Breast epithelium (tissue), 4 donors: ENCODE results near the gene RNF166. TPM values are rescaled to one million over a fixed set of nuclear protein-coding genes. Genes with fewer than 3 reads are reported as not detected.

Source experiments
- DNase-seq, 2 donors: peaks; one replicate each; pipeline ENCODE4 v3.0.0-alpha.2; 2019; ENCODE audit warnings: low spot score in 2 of 2
- H3K27ac ChIP-seq, 2 donors: fragments of 200-600 bp; sonication (generic) in 1 of 2; one replicate each; pipeline ENCODE4 v1.5.1; 2016 to 2019; ENCODE audit warnings: mild to moderate bottlenecking in 1 of 2
- H3K27me3 ChIP-seq, 2 donors: fragments of 200-600 bp; sonication (generic) in 1 of 2; one replicate each; pipeline versions ENCODE4 v1.5.1 to v1.6.0; 2017 to 2019; ENCODE audit warnings: control low read depth in 1 of 2, mild to moderate bottlenecking in 1 of 2
- H3K36me3 ChIP-seq: fragments of 200-600 bp; one replicate; pipeline ENCODE4 v1.5.1; 2019
- H3K4me1 ChIP-seq, 2 donors: fragments of 200-600 bp; sonication (generic); one replicate each; pipeline ENCODE4 v1.5.1; 2016 to 2019; ENCODE audit warnings: control low read depth in 1 of 2
- H3K4me3 ChIP-seq, 3 donors: fragments of 200-600 bp; sonication (generic); 1 replicate in 2 of 3; 2 replicates in 1 of 3; pipeline ENCODE4 v1.5.1; 2016 to 2019; ENCODE audit warnings: mild to moderate bottlenecking in 3 of 3, moderate library complexity in 2 of 3
- H3K9me3 ChIP-seq, 2 donors: fragments of 200-600 bp; sonication (generic) in 1 of 2; one replicate each; pipeline ENCODE4 v1.5.1; 2016 to 2019; ENCODE audit warnings: control low read depth in 1 of 2
- CTCF ChIP-seq, 3 donors: fragments of 450-650 bp; IDR thresholded peaks; one replicate each; pipeline ENCODE4 v1.5.1; 2016 to 2017; ENCODE audit warnings: antibody characterized with exemption in 3 of 3, mild to moderate bottlenecking in 3 of 3, moderate library complexity in 3 of 3
- POLR2A ChIP-seq: fragments of 450-650 bp; IDR thresholded peaks from one replicate; pipeline ENCODE4 v1.6.1; 2016; ENCODE audit warnings: antibody characterized with exemption, mild to moderate bottlenecking, moderate library complexity
- POLR2AphosphoS5 ChIP-seq, 3 donors: sonication (generic); formaldehyde crosslinking; IDR thresholded peaks; one replicate each; pipeline ENCODE4 v1.6.1; 2017; ENCODE audit warnings: antibody characterized with exemption in 3 of 3
- intact Hi-C: fragments of 100-400 bp; cut with DNase I; formaldehyde crosslinking; loops from one replicate; pipeline ENCODE4 v1.15.1; 2023; ENCODE audit warnings: low total_unique reads
- total RNA-seq, 3 donors: library from RNA; depleted of rRNA; stranded (reverse); fragments of >200 nt; gene quantifications; one replicate each; pipeline ENCODE4 v1.1.0, GENCODE V29; 2016

RNF166 gene
- total RNA-seq, 3 donors from 2014 or later = 19.2 to 22.0 (median 21.9) TPM

GRCh38 chr16:88701581-88702370 lies 4.4 kb downstream of the RNF166 start:
- DNase-seq = no peak
- no peaks in the 10 kb centered on the region for H3K9me3 ChIP-seq
- no peaks in the 10 kb centered on the region for H3K36me3 ChIP-seq
- peak overlapping the region; percentile 25 to 79 for H3K27ac ChIP-seq
- H3K27me3 ChIP-seq = no peaks in the 10 kb centered on the region
- H3K4me3 ChIP-seq = peak overlapping the region in 2 of 3 donors; percentile 11 to 39
- intact Hi-C loops = loop anchor here (10.0 kb wide), 1 partner anchor 713 kb away; no protein-coding TSS in a partner anchor
- TF ChIP-seq POLR2A = no peak
- TF ChIP-seq POLR2AphosphoS5 (IDR thresholded peaks at IDR 0.05) = no peak
- TF ChIP-seq CTCF (IDR thresholded peaks at IDR 0.05) = no peak
- peaks cover 7% of the 10 kb centered on the region in 2 donors for H3K4me1 ChIP-seq

GRCh38 chr16:88700636-88701482 lies 5.3 kb downstream of the RNF166 start:
- H3K27me3 ChIP-seq = no peaks in the 10 kb centered on the region
- peak overlapping the region; percentile 25 to 79 for H3K27ac ChIP-seq
- H3K9me3 ChIP-seq = no peaks in the 10 kb centered on the region
- intact Hi-C loops = loop anchor here (10.0 kb wide), 1 partner anchor 714 kb away; no protein-coding TSS in a partner anchor
- H3K4me3 ChIP-seq = peak overlapping the region in 2 of 3 donors; percentile 11 to 39
- no peak for TF ChIP-seq POLR2A
- peak in 1 of 3 donors; percentile 26 for TF ChIP-seq POLR2AphosphoS5 (IDR thresholded peaks at IDR 0.05)
- TF ChIP-seq CTCF (IDR thresholded peaks at IDR 0.05) = no peak
- H3K36me3 ChIP-seq = no peaks in the 10 kb centered on the region
- peak; percentile 60 to 80 for DNase-seq
- H3K4me1 ChIP-seq = peaks cover 6 to 7% of the 10 kb centered on the region in 2 donors

GRCh38 chr16:88700322-88700635 lies 5.9 kb downstream of the RNF166 start:
- Histone ChIP-seq H3K4me1 (peaks cover 4 to 5% of the 10 kb centered on the region in 2 donors), H3K36me3 (no peaks in the 10 kb centered on the region), H3K27me3 (no peaks in the 10 kb centered on the region), H3K27ac (peak overlapping the region in 1 of 2 donors; percentile 68), H3K9me3 (no peaks in the 10 kb centered on the region), H3K4me3 (no peak overlapping the region)
- no peak for DNase-seq
- intact Hi-C loops = loop anchor here (10.0 kb wide), 1 partner anchor 715 kb away; no protein-coding TSS in a partner anchor
- TF ChIP-seq POLR2AphosphoS5 (IDR thresholded peaks at IDR 0.05) (no peak), POLR2A (no peak), CTCF (IDR thresholded peaks at IDR 0.05) (no peak)

DNA sequence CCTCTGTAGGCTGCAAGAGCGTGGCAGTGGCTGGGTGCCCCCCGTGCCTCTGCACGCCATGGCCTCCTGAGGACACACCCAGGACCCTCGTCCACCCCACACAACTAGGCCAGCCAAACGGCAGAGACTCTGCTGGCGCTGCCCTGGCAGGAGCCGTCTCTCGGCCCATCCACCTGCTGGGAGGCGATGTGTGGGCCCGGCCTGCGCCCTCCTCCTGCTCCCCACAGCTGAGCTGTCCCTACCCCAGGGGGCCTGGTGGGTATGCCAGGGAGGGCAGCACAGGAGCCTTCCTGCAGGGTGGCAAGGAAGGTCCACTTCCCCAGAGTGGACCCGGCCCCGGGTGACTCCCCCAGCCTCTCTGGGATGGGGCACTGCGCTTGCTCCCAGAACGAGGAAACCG lies 7.0 kb downstream of the RNF166 start:
- intact Hi-C loops = no loop called here
- DNase-seq = no peak

More for the DNA sequence above, 7.0 kb downstream of the RNF166 start:
- H3K4me1 ChIP-seq = no peaks in the 10 kb centered on the region
- H3K4me3 ChIP-seq = no peak overlapping the region
- H3K27me3 ChIP-seq = no peaks in the 10 kb centered on the region
- no peaks in the 10 kb centered on the region for H3K9me3 ChIP-seq
- H3K27ac ChIP-seq = no peak overlapping the region
- no peak for TF ChIP-seq CTCF (IDR thresholded peaks at IDR 0.05)
- TF ChIP-seq POLR2A = no peak
- TF ChIP-seq POLR2AphosphoS5 (IDR thresholded peaks at IDR 0.05) = no peak
- H3K36me3 ChIP-seq = no peaks in the 10 kb centered on the region
